Hepatocyte (in vitro differentiated cells): ENCODE results near the gene ARHGAP26.

Experiments used
- CTCF ChIP-seq: fragments of 200-600 bp; sonication (generic); IDR thresholded peaks from 2 replicates; pipeline ENCODE4 v1.5.1; 2016; ENCODE audit warnings: antibody characterized with exemption, mild to moderate bottlenecking; ENCODE audit not compliant: poor library complexity
- EZH2 ChIP-seq: fragments of 200-600 bp; sonication (generic); IDR thresholded peaks from 2 replicates; pipeline ENCODE4 v1.6.1; 2016; ENCODE audit warnings: antibody characterized with exemption, mild to moderate bottlenecking, borderline replicate concordance

DNA sequence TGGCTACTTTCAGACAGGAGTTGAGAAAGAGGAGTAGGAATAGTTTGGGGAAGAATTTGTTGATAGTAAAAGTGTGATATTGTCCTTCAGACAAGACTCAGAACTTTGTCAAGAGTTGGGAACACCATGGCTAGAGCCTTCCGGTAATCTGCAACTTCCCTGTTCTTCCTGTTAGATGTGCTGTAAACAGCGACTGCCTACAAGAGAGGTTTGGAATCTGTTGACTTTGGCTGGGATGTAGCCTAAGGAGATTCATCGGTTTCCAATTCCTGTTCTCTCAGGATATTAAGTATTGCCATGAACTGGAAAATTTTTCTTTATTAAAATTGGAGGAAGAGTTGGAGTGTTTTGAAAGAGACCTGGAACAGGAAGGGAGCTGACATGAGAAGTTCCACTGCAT, 43.9 kb downstream of the ARHGAP26 start:
- TF ChIP-seq CTCF (no peak), EZH2 (no peak)
